ENCODE results near the gene E4F1.
A peak's percentile ranks its signal among the peaks of the same experiment; 100 is the strongest.

E4F1 gene

GRCh38 chr16:2242598-2242997, 19.2 kb downstream of the E4F1 start:
- H3K27ac ChIP-seq: no peak overlapping the region
- TF ChIP-seq ZFX (IDR thresholded peaks at IDR 0.05; ENCODE audit: borderline replicate concordance): no peak
- TF ChIP-seq CTCF (IDR thresholded peaks at IDR 0.05): no peak

- TF ChIP-seq ZFX (IDR thresholded peaks at IDR 0.05; ENCODE audit: borderline replicate concordance) (no peak), CTCF (IDR thresholded peaks at IDR 0.05) (peak; percentile 17; the same call in 1 of the 2 replicates)
- no peak overlapping the region for H3K27ac ChIP-seq
These were observed 19.7 kb downstream of the E4F1 start for GRCh38 chr16:2243031-2243528.

GRCh38 chr16:2243781-2244180, 20.4 kb downstream of the E4F1 start:
- H3K27ac ChIP-seq: no peak overlapping the region
- TF ChIP-seq CTCF (IDR thresholded peaks at IDR 0.05) (no peak), ZFX (IDR thresholded peaks at IDR 0.05; ENCODE audit: borderline replicate concordance) (no peak)

- TF ChIP-seq CTCF (IDR thresholded peaks at IDR 0.05) (no peak), ZFX (IDR thresholded peaks at IDR 0.05; ENCODE audit: borderline replicate concordance) (no peak)
- no peak overlapping the region for H3K27ac ChIP-seq
These were observed 20.9 kb downstream of the E4F1 start for GRCh38 chr16:2244301-2244700.

GRCh38 chr16:2244926-2245795, 21.8 kb downstream of the E4F1 start:
- H3K27ac ChIP-seq: no peak overlapping the region
- TF ChIP-seq ZFX (IDR thresholded peaks at IDR 0.05; ENCODE audit: borderline replicate concordance) (no peak), CTCF (IDR thresholded peaks at IDR 0.05) (no peak)

- TF ChIP-seq ZFX (IDR thresholded peaks at IDR 0.05; ENCODE audit: borderline replicate concordance) (no peak), CTCF (IDR thresholded peaks at IDR 0.05) (no peak)
- no peak overlapping the region for H3K27ac ChIP-seq
These were observed 23.0 kb downstream of the E4F1 start for GRCh38 chr16:2246301-2246885.

Data from 22Rv1 (cell line).